Measurements from ENCODE around the gene LRRC18. TPM values are rescaled to one million over a fixed set of nuclear protein-coding genes. Genes with fewer than 3 reads are reported as not detected.

Gene LRRC18
- total and polyA plus RNA-seq, 4 donors, result 1.8 to 4.5 (median 2.7) TPM

GRCh38 chr10:48900371-48900801 lies 39.3 kb downstream of the LRRC18 start:
- no peaks in the 10 kb centered on the region for H3K27me3 ChIP-seq (ENCODE audit: control insufficient read depth in 3 of 3, insufficient read depth in 3 of 3, low read length in 2 of 3)
- DNase-seq (peak in 2 of 3 donors; percentile 11 to 30), ATAC-seq (ENCODE audit: insufficient read depth, low FRiP score) (no peak)
- H3K9me3 ChIP-seq (ENCODE audit: control insufficient read depth in 4 of 4, insufficient read depth in 3 of 4, low read length in 3 of 4), result peaks cover 0 to 2% (median 0%) of the 10 kb centered on the region in 4 donors
- H3K36me3 ChIP-seq (ENCODE audit: control insufficient read depth in 4 of 4, insufficient read depth in 4 of 4, low read length in 4 of 4), result no peaks in the 10 kb centered on the region
- H3K4me3 ChIP-seq, result no peak overlapping the region
- TF ChIP-seq, protein P1, sequence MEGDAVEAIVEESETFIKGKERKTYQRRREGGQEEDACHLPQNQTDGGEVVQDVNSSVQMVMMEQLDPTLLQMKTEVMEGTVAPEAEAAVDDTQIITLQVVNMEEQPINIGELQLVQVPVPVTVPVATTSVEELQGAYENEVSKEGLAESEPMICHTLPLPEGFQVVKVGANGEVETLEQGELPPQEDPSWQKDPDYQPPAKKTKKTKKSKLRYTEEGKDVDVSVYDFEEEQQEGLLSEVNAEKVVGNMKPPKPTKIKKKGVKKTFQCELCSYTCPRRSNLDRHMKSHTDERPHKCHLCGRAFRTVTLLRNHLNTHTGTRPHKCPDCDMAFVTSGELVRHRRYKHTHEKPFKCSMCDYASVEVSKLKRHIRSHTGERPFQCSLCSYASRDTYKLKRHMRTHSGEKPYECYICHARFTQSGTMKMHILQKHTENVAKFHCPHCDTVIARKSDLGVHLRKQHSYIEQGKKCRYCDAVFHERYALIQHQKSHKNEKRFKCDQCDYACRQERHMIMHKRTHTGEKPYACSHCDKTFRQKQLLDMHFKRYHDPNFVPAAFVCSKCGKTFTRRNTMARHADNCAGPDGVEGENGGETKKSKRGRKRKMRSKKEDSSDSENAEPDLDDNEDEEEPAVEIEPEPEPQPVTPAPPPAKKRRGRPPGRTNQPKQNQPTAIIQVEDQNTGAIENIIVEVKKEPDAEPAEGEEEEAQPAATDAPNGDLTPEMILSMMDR (IDR thresholded peaks at IDR 0.05; ENCODE audit: control extremely low read depth, extremely low read depth), result no peak
- peaks cover 0 to 12% (median 1%) of the 10 kb centered on the region in 5 donors for H3K4me1 ChIP-seq (ENCODE audit: control insufficient read depth in 5 of 5, insufficient read depth in 5 of 5, low read length in 5 of 5)
- WGBS, 2 donors, result 54 to 57% methylated on average over 2 of the region's 2 CpGs
- H3K27ac ChIP-seq (ENCODE audit: low read depth in 1 of 2, low read length in 1 of 2), result peak overlapping the region in 1 of 2 donors; percentile 41
- H3K9ac ChIP-seq (ENCODE audit: insufficient read depth in 1 of 2, low read length in 2 of 2), result no peak overlapping the region

- no peak overlapping the region for H3K27ac ChIP-seq (ENCODE audit: low read depth in 1 of 2, low read length in 1 of 2)
- 81 to 82% methylated on average over 8 of the region's 8 CpGs for WGBS, 2 donors
These were observed 39.9 kb downstream of the LRRC18 start for GRCh38 chr10:48899781-48900180.

GRCh38 chr10:48898426-48898825 lies 41.2 kb downstream of the LRRC18 start:
- ATAC-seq (ENCODE audit: insufficient read depth, low FRiP score), result no peak
- Histone ChIP-seq H3K9me3 (ENCODE audit: control insufficient read depth in 4 of 4, insufficient read depth in 3 of 4, low read length in 3 of 4) (peaks cover 0 to 2% (median 0%) of the 10 kb centered on the region in 4 donors), H3K4me1 (ENCODE audit: control insufficient read depth in 5 of 5, insufficient read depth in 5 of 5, low read length in 5 of 5) (peaks cover 0 to 22% (median 7%) of the 10 kb centered on the region in 5 donors), H3K27me3 (ENCODE audit: control insufficient read depth in 3 of 3, insufficient read depth in 3 of 3, low read length in 2 of 3) (no peaks in the 10 kb centered on the region), H3K4me3 (no peak overlapping the region), H3K9ac (ENCODE audit: insufficient read depth in 1 of 2, low read length in 2 of 2) (no peak overlapping the region), H3K36me3 (ENCODE audit: control insufficient read depth in 4 of 4, insufficient read depth in 4 of 4, low read length in 4 of 4) (no peaks in the 10 kb centered on the region), H3K27ac (ENCODE audit: low read depth in 1 of 2, low read length in 1 of 2) (no peak overlapping the region)
- WGBS, 2 donors, result 91% methylated on average over 1 of the region's 1 CpG
- TF ChIP-seq, protein P1 (IDR thresholded peaks at IDR 0.05; ENCODE audit: control extremely low read depth, extremely low read depth), result no peak
- DNase-seq, result no peak

More at GRCh38 chr10:48899781-48900180, 39.9 kb downstream of the LRRC18 start:
- Histone ChIP-seq H3K4me3 (no peak overlapping the region), H3K27me3 (ENCODE audit: control insufficient read depth in 3 of 3, insufficient read depth in 3 of 3, low read length in 2 of 3) (no peaks in the 10 kb centered on the region), H3K9ac (ENCODE audit: insufficient read depth in 1 of 2, low read length in 2 of 2) (no peak overlapping the region), H3K4me1 (ENCODE audit: control insufficient read depth in 5 of 5, insufficient read depth in 5 of 5, low read length in 5 of 5) (peaks cover 0 to 18% (median 7%) of the 10 kb centered on the region in 5 donors), H3K36me3 (ENCODE audit: control insufficient read depth in 4 of 4, insufficient read depth in 4 of 4, low read length in 4 of 4) (no peaks in the 10 kb centered on the region), H3K9me3 (ENCODE audit: control insufficient read depth in 4 of 4, insufficient read depth in 3 of 4, low read length in 3 of 4) (peaks cover 0 to 2% (median 0%) of the 10 kb centered on the region in 4 donors)
- TF ChIP-seq, protein P1 (IDR thresholded peaks at IDR 0.05; ENCODE audit: control extremely low read depth, extremely low read depth), result no peak
- DNase-seq (no peak), ATAC-seq (ENCODE audit: insufficient read depth, low FRiP score) (no peak)

GRCh38 chr10:48897441-48897790 lies 42.2 kb downstream of the LRRC18 start:
- no peaks in the 10 kb centered on the region for H3K36me3 ChIP-seq (ENCODE audit: control insufficient read depth in 4 of 4, insufficient read depth in 4 of 4, low read length in 4 of 4)
- 95 to 97% methylated on average over 10 of the region's 10 CpGs for WGBS, 2 donors
- ATAC-seq (ENCODE audit: insufficient read depth, low FRiP score) (no peak), DNase-seq (no peak)
- TF ChIP-seq, protein P1 (IDR thresholded peaks at IDR 0.05; ENCODE audit: control extremely low read depth, extremely low read depth), result no peak
- H3K9me3 ChIP-seq (ENCODE audit: control insufficient read depth in 4 of 4, insufficient read depth in 3 of 4, low read length in 3 of 4), result peaks cover 0 to 2% (median 0%) of the 10 kb centered on the region in 4 donors
- no peak overlapping the region for H3K4me3 ChIP-seq
- no peak overlapping the region for H3K9ac ChIP-seq (ENCODE audit: insufficient read depth in 1 of 2, low read length in 2 of 2)
- H3K4me1 ChIP-seq (ENCODE audit: control insufficient read depth in 5 of 5, insufficient read depth in 5 of 5, low read length in 5 of 5), result peaks cover 0 to 23% (median 7%) of the 10 kb centered on the region in 5 donors
- no peaks in the 10 kb centered on the region for H3K27me3 ChIP-seq (ENCODE audit: control insufficient read depth in 3 of 3, insufficient read depth in 3 of 3, low read length in 2 of 3)
- H3K27ac ChIP-seq (ENCODE audit: low read depth in 1 of 2, low read length in 1 of 2), result no peak overlapping the region
